Activated T-cell treated with anti-CD3 and anti-CD28 coated beads, Interleukin-2, amount 50 U/mL, for 48 hours (primary cell): ENCODE data around the gene STPG2.

Source experiments
- DNase-seq, 2 experiments: peaks; one replicate each; pipeline ENCODE4 v3.0.0-alpha.2; 2020

The STPG2 gene

GRCh38 chr4:98092833-98093439, 50.3 kb downstream of the STPG2 start:
- DNase-seq, result no peak

- no peak for DNase-seq
These were observed 61.3 kb downstream of the STPG2 start for GRCh38 chr4:98081936-98082335.

GRCh38 chr4:98068495-98068894, 74.8 kb downstream of the STPG2 start:
- DNase-seq, result no peak

- no peak for DNase-seq
These were observed 87.3 kb downstream of the STPG2 start for GRCh38 chr4:98055800-98056501.

- no peak for DNase-seq
These were observed 96.6 kb downstream of the STPG2 start for GRCh38 chr4:98046665-98047064.

- no peak for DNase-seq
These were observed 113.2 kb downstream of the STPG2 start for GRCh38 chr4:98030059-98030458.

- no peak for DNase-seq
These were observed 115.4 kb downstream of the STPG2 start for GRCh38 chr4:98027827-98028226.

- no peak for DNase-seq
These were observed 116.9 kb downstream of the STPG2 start for GRCh38 chr4:98026362-98026761.

- DNase-seq, result no peak
These were observed 136.4 kb downstream of the STPG2 start for GRCh38 chr4:98006814-98007412.

GRCh38 chr4:98006060-98006459, 137.2 kb downstream of the STPG2 start:
- DNase-seq, result no peak

- no peak for DNase-seq
These were observed 142.3 kb downstream of the STPG2 start for GRCh38 chr4:98000940-98001339.

GRCh38 chr4:97998203-97998602, 145.1 kb downstream of the STPG2 start:
- no peak for DNase-seq

- DNase-seq, result no peak
These were observed 148.4 kb downstream of the STPG2 start for GRCh38 chr4:97994765-97995465.

- DNase-seq, result no peak
These were observed 152.9 kb downstream of the STPG2 start for GRCh38 chr4:97990409-97990808.

GRCh38 chr4:97987019-97987648, 156.1 kb downstream of the STPG2 start:
- DNase-seq, result no peak

GRCh38 chr4:97984545-97985131, 158.6 kb downstream of the STPG2 start:
- no peak for DNase-seq

- DNase-seq, result no peak
These were observed 164.3 kb downstream of the STPG2 start for GRCh38 chr4:97978791-97979488.

- DNase-seq, result no peak
These were observed 189.9 kb downstream of the STPG2 start for GRCh38 chr4:97953171-97953941.

- DNase-seq, result no peak
These were observed 190.5 kb downstream of the STPG2 start for GRCh38 chr4:97952763-97953162.

GRCh38 chr4:97950836-97951235, 192.4 kb downstream of the STPG2 start:
- no peak for DNase-seq

GRCh38 chr4:97942951-97943350, 200.3 kb downstream of the STPG2 start:
- DNase-seq, result no peak
